Left renal cortex interstitium (tissue), 4 donors: Measurements from ENCODE around the gene KIAA1217. TPM values are rescaled to one million over a fixed set of nuclear protein-coding genes. Genes with fewer than 3 reads are reported as not detected.

Experiments used
- DNase-seq, 4 donors: peaks; one replicate each; pipeline ENCODE4 v3.0.0-alpha.2; 2013; ENCODE audit warnings: low read depth in 4 of 4, low spot score in 2 of 4, missing footprints in 1 of 4
- polyA plus RNA-seq, 4 donors: library from polyadenylated mRNA; unstranded; fragments of 120-200 nt; gene quantifications; one replicate each; pipeline ENCODE4 v1.2.1, GENCODE V29; 2013; ENCODE audit not compliant: insufficient read length in 4 of 4

The KIAA1217 gene, protein sequence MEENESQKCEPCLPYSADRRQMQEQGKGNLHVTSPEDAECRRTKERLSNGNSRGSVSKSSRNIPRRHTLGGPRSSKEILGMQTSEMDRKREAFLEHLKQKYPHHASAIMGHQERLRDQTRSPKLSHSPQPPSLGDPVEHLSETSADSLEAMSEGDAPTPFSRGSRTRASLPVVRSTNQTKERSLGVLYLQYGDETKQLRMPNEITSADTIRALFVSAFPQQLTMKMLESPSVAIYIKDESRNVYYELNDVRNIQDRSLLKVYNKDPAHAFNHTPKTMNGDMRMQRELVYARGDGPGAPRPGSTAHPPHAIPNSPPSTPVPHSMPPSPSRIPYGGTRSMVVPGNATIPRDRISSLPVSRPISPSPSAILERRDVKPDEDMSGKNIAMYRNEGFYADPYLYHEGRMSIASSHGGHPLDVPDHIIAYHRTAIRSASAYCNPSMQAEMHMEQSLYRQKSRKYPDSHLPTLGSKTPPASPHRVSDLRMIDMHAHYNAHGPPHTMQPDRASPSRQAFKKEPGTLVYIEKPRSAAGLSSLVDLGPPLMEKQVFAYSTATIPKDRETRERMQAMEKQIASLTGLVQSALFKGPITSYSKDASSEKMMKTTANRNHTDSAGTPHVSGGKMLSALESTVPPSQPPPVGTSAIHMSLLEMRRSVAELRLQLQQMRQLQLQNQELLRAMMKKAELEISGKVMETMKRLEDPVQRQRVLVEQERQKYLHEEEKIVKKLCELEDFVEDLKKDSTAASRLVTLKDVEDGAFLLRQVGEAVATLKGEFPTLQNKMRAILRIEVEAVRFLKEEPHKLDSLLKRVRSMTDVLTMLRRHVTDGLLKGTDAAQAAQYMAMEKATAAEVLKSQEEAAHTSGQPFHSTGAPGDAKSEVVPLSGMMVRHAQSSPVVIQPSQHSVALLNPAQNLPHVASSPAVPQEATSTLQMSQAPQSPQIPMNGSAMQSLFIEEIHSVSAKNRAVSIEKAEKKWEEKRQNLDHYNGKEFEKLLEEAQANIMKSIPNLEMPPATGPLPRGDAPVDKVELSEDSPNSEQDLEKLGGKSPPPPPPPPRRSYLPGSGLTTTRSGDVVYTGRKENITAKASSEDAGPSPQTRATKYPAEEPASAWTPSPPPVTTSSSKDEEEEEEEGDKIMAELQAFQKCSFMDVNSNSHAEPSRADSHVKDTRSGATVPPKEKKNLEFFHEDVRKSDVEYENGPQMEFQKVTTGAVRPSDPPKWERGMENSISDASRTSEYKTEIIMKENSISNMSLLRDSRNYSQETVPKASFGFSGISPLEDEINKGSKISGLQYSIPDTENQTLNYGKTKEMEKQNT (N-terminal part only)
- 100 to 1,000 TPM in 1 of 4 donors, 10 to 100 TPM in 3; 67.5 to 106 (median 86.3) TPM for polyA plus RNA-seq

- peak; percentile 36 to 64 (median 58) for DNase-seq
Observed at GRCh38 chr10:24208661-24209431, at the start of gene KIAA1217. TSS of gene KIAA1217 (plus strand) at chr10:24209138. CDS start at chr10:24209194, 56 bp downstream.

DNA sequence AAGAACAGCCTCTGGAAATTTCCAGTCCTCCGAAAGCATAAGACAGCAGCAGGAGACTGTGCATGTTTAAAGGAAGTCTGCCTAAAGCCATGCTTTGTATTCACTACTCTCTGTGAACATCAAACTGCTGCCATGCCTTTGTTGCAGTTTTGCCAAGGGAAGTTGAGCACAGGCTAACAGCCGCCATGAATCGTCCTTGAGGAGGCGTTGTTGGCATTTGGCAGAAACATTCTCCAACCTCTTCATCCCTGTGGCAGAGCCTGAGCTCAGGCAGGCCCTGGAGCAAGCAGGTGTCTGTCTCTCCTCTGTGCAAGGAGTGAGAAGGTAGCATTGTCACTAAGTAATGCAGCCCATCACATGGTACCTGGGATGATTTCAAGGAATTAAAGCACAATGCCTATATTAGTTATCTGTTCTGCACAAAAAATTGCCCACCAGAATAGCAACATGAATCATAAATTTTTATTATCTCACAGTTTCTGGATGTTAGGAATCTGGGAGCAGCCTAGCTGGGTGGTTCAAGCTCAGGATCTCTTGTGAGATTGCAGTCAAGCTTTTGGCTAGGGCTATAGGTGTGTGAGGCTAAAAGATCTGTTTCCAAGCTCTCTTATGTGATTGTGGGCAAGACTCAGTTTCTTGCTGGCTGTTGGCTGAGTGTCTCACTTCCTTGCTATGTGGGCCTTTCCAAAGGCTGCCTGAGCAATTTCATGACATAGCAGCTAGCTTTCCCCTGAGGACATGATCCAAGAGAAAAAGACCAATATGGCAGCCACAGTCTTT is 46.5 kb upstream of the KIAA1217 start:
- DNase-seq = no peak

DNA sequence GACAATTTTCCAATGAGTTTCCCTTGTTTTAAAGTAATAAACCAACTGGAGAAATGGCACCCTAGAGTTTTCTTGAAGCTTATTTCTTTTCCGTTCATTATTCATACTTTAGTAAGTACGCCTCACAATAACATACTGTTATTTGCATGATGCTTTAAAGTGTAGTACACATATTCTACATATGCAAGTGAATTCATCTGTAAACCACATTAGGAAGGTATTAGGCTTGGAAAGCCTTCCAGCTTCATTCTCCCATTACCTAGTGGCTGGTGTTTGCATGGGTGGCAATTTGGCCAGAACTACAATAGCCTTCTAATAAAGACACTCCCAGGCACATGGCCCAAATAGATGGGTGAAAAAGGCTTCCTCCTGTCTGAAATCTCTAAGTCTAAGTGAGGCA is 45.5 kb upstream of the KIAA1217 start:
- DNase-seq = no peak

DNA sequence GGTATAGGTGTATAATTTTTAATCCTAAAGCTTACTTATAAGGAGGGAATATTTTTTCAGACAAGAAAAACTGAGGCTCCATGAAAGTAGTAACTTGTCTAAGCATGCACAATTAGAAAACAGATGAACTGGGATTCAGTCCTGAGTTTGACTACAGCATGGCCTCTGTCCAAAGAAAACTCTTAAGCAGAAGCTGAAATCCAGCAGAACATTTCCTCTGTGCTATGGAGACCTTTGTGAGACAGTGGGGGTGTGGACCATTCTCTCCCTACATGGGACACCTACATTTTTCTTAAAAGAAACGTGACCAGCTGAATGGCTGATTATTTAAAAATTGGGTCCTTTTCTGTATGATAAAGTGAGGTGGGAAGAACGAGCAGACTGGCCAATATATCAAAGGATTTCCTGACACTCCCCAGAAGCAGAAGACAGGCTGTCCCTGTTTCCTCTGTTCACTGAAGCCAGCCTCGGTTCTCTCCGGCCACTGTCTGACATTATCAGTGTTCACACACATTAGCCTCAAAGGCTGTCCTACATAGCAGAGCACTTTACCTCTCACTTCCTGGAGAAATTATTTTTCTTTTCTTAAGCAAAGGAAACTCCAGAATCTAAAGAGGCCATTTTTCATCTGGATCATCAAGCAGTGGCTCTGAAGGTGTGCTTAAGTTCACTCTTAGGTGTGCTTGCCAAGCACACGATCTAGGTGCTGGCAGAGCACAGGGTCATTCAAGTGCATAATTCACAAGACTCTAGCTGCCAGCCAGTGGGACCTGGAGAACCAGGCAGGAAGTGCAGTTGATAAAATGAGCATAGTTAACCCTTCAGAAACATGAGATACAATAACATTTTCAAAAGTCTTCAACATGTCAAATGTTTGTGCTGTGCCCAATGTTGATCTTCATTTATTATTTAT is 40.4 kb upstream of the KIAA1217 start:
- no peak for DNase-seq

DNA sequence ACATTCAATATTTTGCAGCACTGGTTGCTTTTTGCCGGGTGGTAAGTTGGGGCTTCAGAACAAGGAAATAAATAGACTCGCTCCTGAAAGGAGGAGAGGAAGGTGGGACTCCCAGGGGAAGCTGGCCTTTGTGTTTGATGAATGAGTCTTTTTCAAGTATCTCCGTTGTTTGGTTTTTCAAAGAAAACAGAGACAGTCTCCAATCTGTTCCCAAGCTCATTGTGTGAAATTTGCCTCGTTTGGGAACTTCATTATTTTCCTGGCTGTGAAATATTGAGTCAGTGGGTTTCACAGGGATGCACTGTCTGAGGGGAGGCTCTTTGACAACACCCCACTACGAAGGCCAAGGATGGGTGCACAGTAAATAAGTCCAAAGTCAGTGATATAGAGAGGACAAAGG is 38.7 kb upstream of the KIAA1217 start:
- DNase-seq = no peak

DNA sequence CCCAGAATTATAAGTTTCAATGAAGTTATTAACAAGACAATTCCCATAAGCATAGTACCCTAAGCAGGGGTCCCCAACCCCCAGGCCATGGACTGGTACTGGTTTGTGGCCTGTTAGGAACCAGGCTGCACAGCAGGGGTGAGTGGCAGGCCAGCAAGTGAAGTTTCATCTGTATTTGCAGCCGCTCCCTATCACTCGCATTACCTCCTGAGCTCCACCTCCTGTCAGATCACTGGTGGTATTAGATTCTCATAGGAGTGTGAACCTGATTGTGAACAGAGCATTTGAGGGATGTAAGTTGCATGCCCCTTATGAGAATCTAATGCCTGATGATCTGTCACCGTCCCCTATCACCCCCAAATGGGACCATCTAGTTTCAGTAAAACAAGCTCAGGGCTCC is 36.0 kb upstream of the KIAA1217 start:
- no peak for DNase-seq

DNA sequence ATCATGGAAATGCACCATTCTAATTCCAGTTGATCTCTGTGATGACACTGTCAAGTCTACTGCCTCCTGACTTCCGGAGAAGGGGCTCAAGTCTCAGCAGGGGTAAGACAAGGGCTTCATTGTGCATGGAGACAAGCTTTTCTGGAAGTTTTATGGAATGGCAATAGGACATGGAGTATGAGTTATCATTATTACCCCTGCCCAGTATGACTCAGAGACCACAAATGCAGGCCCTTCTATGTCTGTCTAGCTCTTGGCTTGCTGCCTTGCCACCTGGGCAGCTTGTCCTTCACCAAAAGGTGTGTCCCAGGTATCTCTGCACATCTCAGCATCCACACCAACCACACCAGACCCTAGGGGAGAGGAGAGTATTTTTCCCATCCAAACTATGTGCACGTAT is 34.9 kb upstream of the KIAA1217 start:
- DNase-seq = no peak

GRCh38 chr10:24176658-24177057 is 32.3 kb upstream of the KIAA1217 start:
- DNase-seq = no peak

DNA sequence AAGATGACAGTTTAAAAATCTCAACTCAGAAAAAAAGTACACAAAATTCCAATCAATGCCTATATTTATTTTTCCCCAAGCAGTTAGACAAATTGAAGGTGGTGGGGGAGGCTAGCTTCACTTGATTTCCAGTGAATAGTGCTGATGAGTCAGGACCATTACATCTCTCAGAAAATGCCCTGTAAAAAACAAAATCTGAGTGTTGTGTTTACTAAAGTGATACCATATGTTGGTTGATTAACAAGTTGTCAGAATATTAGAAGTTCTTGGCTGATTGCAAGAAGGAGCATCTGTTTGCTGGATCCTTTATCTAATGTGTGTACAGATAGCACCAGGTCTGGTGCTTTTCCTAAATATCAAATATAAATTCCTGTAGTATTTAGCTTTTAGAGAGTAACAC is 31.3 kb upstream of the KIAA1217 start:
- no peak for DNase-seq

GRCh38 chr10:24180891-24181290 is 28.0 kb upstream of the KIAA1217 start:
- DNase-seq = no peak

DNA sequence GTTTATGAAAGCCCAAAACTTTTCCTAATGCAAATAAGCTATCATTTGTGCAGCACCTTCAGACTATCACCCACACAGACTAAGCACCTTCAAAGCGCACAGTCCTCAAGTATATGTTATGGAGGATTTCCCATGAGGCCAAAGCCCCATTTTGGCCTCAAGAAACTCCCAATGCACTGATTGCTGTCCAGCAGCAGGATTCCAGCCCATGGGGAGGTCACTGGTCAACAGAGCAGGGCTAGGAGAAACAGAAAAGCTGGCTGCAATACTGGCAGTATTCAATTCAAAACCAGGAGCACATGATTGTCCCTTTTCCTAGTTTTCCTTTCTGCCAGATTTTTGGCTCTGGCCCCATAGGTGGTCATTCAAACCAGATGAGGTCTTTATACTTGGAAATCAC is 24.5 kb upstream of the KIAA1217 start:
- DNase-seq = no peak

- DNase-seq = no peak
Observed at GRCh38 chr10:24193330-24193729, 15.6 kb upstream of the KIAA1217 start.

DNA sequence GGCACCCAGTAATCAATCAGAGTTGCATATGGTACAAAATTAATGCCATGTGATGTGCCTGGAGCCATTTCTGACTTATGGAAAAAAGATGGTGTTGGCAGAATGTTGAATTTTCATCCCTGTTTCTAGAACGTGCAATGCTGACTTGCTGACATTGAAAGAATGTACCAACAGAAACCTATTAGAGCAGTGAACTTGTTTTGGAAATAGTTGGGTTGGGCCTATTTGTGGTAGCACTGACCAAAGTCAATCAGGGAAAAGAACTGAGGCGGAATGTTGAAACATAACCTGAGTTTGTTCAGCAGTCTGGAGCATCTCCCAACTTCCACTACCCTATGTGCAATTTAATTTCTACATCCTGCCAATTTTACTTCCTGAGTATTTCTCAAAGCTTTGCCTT is 11.7 kb upstream of the KIAA1217 start:
- DNase-seq = no peak

DNA sequence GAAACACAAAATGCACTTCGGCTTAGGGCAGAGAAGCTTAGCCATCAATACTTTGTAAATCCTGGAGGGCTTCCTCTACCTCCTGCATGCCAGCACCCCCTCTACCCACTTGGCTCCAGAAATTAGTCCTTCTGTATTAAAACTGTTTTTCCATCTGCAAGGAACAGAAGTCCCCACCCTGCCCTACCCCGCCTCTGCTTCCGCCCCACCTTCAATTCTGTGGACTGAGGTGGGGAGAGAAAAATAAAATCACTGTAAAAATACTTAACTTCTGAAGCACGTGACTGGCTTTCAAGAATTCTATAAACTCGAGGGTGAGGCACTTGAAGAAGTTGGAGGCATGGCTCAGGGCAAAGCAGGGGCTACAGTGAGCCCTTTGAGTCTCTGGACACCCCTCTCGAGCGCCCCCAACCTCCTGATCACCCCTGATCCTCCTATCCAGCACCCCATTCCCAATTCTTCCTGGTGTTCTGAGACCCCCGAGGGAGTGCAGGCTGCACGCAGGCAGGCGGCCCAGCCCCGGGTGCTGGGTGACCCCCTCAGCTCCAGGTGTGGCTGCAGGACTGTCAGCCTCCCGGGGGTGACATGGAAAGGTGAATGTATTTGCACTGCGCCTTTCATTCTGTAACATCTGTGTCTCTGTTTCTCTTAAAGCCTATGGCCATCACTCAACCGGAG is 7.3 kb upstream of the KIAA1217 start:
- no peak for DNase-seq

GRCh38 chr10:24202181-24202570 is 6.8 kb upstream of the KIAA1217 start:
- no peak for DNase-seq

DNA sequence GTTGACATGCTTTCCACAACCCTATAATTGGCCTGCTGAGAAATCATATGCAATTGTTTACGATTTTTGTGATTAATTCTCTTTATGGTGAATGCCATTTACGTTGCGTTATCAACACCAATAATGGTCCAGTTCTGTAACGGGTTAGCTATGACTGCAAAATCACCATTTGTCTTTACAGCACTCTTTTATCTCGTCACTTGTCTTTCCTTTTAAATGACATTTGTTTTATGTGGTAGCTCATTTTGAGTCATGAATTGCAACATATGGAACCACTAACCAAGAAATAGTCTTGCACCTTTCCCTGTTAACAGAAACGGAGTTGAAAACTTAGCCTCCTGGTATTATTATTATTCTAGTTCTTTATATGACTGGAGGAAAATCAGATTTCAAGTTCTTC is 3.1 kb upstream of the KIAA1217 start:
- no peak for DNase-seq

GRCh38 chr10:24206334-24206733 is 2.6 kb upstream of the KIAA1217 start:
- DNase-seq = no peak

- no peak for DNase-seq
Observed at GRCh38 chr10:24206926-24207325, 2.0 kb upstream of the KIAA1217 start.
